Measurements from ENCODE around the gene NCBP3.

DNA sequence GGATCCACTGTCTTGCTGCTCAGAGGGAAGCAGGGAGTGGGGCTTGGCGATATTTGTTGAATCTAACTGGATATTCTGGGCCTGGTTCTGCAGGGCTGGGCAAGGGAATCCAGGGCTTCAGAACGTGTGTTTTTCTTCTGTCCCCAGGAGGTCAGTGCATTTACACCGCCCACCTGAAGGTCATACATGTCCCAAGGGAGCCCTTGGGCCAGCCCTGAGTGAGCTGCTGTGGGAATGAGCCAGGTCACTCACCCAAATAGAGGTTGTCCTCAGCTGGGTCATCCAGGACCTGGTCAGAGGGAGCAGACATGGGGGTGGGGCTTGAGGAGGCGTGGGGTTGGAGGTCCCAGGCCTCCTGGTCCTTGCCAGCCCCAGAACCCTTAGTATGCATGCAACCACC, 36.2 kb upstream of the NCBP3 start:
- TF ChIP-seq, protein P1, sequence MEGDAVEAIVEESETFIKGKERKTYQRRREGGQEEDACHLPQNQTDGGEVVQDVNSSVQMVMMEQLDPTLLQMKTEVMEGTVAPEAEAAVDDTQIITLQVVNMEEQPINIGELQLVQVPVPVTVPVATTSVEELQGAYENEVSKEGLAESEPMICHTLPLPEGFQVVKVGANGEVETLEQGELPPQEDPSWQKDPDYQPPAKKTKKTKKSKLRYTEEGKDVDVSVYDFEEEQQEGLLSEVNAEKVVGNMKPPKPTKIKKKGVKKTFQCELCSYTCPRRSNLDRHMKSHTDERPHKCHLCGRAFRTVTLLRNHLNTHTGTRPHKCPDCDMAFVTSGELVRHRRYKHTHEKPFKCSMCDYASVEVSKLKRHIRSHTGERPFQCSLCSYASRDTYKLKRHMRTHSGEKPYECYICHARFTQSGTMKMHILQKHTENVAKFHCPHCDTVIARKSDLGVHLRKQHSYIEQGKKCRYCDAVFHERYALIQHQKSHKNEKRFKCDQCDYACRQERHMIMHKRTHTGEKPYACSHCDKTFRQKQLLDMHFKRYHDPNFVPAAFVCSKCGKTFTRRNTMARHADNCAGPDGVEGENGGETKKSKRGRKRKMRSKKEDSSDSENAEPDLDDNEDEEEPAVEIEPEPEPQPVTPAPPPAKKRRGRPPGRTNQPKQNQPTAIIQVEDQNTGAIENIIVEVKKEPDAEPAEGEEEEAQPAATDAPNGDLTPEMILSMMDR (IDR thresholded peaks at IDR 0.05) = no peak
- no peak for TF ChIP-seq ZFX (IDR thresholded peaks at IDR 0.05; ENCODE audit: borderline replicate concordance)

Measured in 22Rv1 (cell line).